C4-2B (cell line): ENCODE data around the gene ISCU.
A peak's percentile ranks its signal among the peaks of the same experiment; 100 is the strongest.

ENCODE experiments used
- ZFX ChIP-seq: fragments of 450-650 bp; IDR thresholded peaks from 2 replicates; pipeline ENCODE4 v1.6.1; 2017
- TF ChIP-seq, protein P1 (sequence below): fragments of 450-650 bp; conservative IDR thresholded peaks from 2 replicates; pipeline ENCODE4 v1.5.1; 2017; ENCODE audit warnings: mild to moderate bottlenecking

DNA sequence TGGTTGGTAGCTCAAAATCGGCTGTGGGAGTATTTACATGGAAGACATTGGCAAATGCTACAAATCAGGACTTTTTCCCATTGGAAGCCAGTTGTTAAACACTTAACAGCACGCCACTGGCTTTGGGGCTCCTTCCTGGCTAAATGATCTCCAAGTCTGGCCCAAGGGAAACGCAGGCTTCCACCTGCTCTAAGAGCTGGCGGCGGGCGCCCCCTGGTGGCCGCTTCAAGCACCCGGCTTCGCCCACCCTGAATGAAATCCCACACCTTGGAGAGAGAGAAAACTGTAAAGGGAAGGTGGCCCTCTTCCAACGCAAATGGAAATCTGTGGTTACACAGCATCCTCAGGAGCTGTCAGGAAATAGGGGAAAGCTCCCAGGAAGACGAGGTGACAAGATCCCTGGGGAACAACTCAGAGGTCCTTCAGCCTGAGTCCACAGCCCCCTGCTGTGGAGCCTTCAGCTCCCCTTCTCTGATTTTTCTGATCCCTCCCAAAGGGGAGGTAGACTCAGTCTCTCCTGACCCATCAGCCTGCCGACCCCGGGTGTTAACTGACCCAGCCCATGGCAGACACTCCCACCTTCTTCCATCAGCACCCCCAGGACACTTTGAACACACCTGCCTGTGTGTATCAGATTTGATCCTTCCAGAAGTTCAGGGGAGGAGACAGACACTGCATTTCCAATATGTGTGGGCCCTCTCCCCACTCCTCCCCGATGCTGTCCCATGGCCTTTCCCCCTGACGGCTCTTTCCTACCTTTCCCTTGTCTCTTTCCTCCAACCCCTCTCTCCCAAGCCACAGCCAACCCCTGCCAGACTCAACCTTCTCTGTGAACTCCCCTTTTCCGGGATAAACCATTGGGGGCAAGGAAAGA lies 55.9 kb downstream of the ISCU start:
- TF ChIP-seq, protein P1, sequence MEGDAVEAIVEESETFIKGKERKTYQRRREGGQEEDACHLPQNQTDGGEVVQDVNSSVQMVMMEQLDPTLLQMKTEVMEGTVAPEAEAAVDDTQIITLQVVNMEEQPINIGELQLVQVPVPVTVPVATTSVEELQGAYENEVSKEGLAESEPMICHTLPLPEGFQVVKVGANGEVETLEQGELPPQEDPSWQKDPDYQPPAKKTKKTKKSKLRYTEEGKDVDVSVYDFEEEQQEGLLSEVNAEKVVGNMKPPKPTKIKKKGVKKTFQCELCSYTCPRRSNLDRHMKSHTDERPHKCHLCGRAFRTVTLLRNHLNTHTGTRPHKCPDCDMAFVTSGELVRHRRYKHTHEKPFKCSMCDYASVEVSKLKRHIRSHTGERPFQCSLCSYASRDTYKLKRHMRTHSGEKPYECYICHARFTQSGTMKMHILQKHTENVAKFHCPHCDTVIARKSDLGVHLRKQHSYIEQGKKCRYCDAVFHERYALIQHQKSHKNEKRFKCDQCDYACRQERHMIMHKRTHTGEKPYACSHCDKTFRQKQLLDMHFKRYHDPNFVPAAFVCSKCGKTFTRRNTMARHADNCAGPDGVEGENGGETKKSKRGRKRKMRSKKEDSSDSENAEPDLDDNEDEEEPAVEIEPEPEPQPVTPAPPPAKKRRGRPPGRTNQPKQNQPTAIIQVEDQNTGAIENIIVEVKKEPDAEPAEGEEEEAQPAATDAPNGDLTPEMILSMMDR: peak; percentile 94
- TF ChIP-seq ZFX: no peak
